H1 (cell line): ENCODE results near the gene SMAP1. TPM values are rescaled to one million over a fixed set of nuclear protein-coding genes. Genes with fewer than 3 reads are reported as not detected.

Experiments
- CTCF ChIA-PET: fragments of 300-600 bp; sonication (Branson Sonifier 250); formaldehyde crosslinking; loops from one replicate; lab custom pipeline; 2021; ENCODE audit not compliant: partially characterized antibody; lab: Charles Lee
- POLR2A ChIA-PET: fragments of 300-600 bp; sonication (Branson Sonifier 250); formaldehyde crosslinking; loops from one replicate; lab custom pipeline; 2021; ENCODE audit warnings: inconsistent platforms; ENCODE audit not compliant: partially characterized antibody; lab: Charles Lee
- DNase-seq, 2 experiments: peaks; one replicate each; pipeline versions ENCODE4 v3.0.0 to v3.0.0-alpha.2; 2010 to 2022; ENCODE audit warnings: low spot score in 2 of 2, low read depth in 1 of 2, mixed read lengths in 1 of 2
- FAIRE-seq: peaks from 2 replicates; lab custom pipeline; 2011; peaks lifted over from hg19 to GRCh38; lab: Jason Lieb, UNC
- H2AFZ ChIP-seq: 2 replicates; pipeline ENCODE4 v1.8.1; 2012; ENCODE audit warnings: low read length, inconsistent platforms
- H2AK5ac ChIP-seq: 2 replicates; pipeline ENCODE4 v1.6.1; 2013; ENCODE audit warnings: low read depth, low read length
- H2BK120ac ChIP-seq: replicated peaks from 2 replicates; pipeline ENCODE3; 2013; ENCODE audit warnings: low read depth, low read length, inconsistent platforms
- H2BK12ac ChIP-seq: 2 replicates; pipeline ENCODE4 v1.6.1; 2013; ENCODE audit warnings: low read depth, low read length
- H2BK15ac ChIP-seq: 2 replicates; pipeline ENCODE4 v1.6.1; 2013; ENCODE audit warnings: low read length
- H2BK20ac ChIP-seq: 2 replicates; pipeline ENCODE4 v1.6.1; 2013; ENCODE audit warnings: low read length
- H2BK5ac ChIP-seq: 2 replicates; pipeline ENCODE4 v1.6.1; 2013; ENCODE audit warnings: low read depth, low read length
- H3K14ac ChIP-seq: 2 replicates; pipeline ENCODE4 v1.6.1; 2013; ENCODE audit warnings: inconsistent platforms; ENCODE audit not compliant: insufficient read length
- H3K18ac ChIP-seq: 2 replicates; pipeline ENCODE4 v1.6.1; 2013; ENCODE audit warnings: low read length; ENCODE audit errors: extremely low read depth
- H3K23ac ChIP-seq: 2 replicates; pipeline ENCODE4 v1.6.1; 2013; ENCODE audit warnings: inconsistent platforms; ENCODE audit not compliant: insufficient read length
- H3K23me2 ChIP-seq: 2 replicates; pipeline ENCODE4 v1.6.1; 2013; ENCODE audit warnings: low read depth, low read length
- H3K27ac ChIP-seq: 2 replicates; pipeline ENCODE4 v1.6.1; 2011; ENCODE audit warnings: low read depth, low read length, inconsistent platforms
- H3K27me3 ChIP-seq, 4 experiments: replicated peaks in 1 of 4; 1 replicate in 1 of 4; 2 replicates in 3 of 4; pipeline versions ENCODE4 v1.6.1 to v1.8.1; 2011 to 2013; ENCODE audit warnings: low read length in 3 of 4, mild to moderate bottlenecking in 3 of 4, inconsistent platforms in 2 of 4, mixed read lengths in 2 of 4, moderate library complexity in 1 of 4; ENCODE audit not compliant: control insufficient read depth in 3 of 4, insufficient read depth in 3 of 4; ENCODE audit errors: extremely low read depth in 1 of 4
- H3K36me3 ChIP-seq, 4 experiments: 2 replicates each; pipeline versions ENCODE4 v1.6.1 to v1.8.1; 2011 to 2013; ENCODE audit warnings: mild to moderate bottlenecking in 4 of 4, low read length in 3 of 4, moderate library complexity in 2 of 4, control low read depth in 1 of 4, inconsistent platforms in 1 of 4; ENCODE audit not compliant: insufficient read depth in 4 of 4, control insufficient read depth in 2 of 4
- H3K4ac ChIP-seq: replicated peaks from 2 replicates; pipeline ENCODE3; 2013; ENCODE audit warnings: low read length, low read depth, mixed read lengths, inconsistent platforms; ENCODE audit not compliant: insufficient read length
- H3K4me1 ChIP-seq, 4 experiments: replicated peaks in 1 of 4; 1 replicate in 1 of 4; 2 replicates in 3 of 4; pipeline versions ENCODE4 v1.6.1 to v1.8.1; 2011 to 2013; ENCODE audit warnings: low read length in 3 of 4, inconsistent platforms in 2 of 4, mixed read lengths in 1 of 4; ENCODE audit not compliant: insufficient read depth in 4 of 4, control insufficient read depth in 3 of 4
- H3K4me2 ChIP-seq, 2 experiments: 2 replicates each; pipeline versions ENCODE4 v1.6.1 to v1.8.1; 2011 to 2013; ENCODE audit warnings: low read depth in 2 of 2, low read length in 2 of 2, control low read depth in 1 of 2, inconsistent platforms in 1 of 2, mild to moderate bottlenecking in 1 of 2; ENCODE audit not compliant: insufficient read depth in 1 of 2
- H3K4me3 ChIP-seq, 4 experiments: fragments of 200-600, 300-600 bp in 1 of 4; sonication (generic), shearing (Covaris generic), sonication (Bioruptor Twin) in 1 of 4; 2 replicates each; pipeline versions ENCODE4 v1.5.1 to v1.8.1; 2011 to 2016; ENCODE audit warnings: low read length in 4 of 4, low read depth in 3 of 4, control low read depth in 2 of 4, inconsistent platforms in 2 of 4, mild to moderate bottlenecking in 2 of 4, mixed read lengths in 1 of 4, moderate library complexity in 1 of 4; ENCODE audit not compliant: insufficient read depth in 2 of 4; ENCODE audit errors: extremely low read depth in 1 of 4
- H3K56ac ChIP-seq: replicated peaks from 2 replicates; pipeline ENCODE3; 2013; ENCODE audit warnings: low read depth, mild to moderate bottlenecking, mixed read lengths, low read length, inconsistent platforms; ENCODE audit not compliant: insufficient read length
- H3K79me1 ChIP-seq: 2 replicates; pipeline ENCODE4 v1.6.1; 2013; ENCODE audit warnings: low read depth, low read length, control low read depth
- H3K79me2 ChIP-seq, 2 experiments: 2 replicates each; pipeline versions ENCODE4 v1.6.1 to v1.8.1; 2012 to 2013; ENCODE audit warnings: low read length in 2 of 2, mild to moderate bottlenecking in 2 of 2, inconsistent platforms in 1 of 2; ENCODE audit not compliant: insufficient read depth in 2 of 2, control insufficient read depth in 1 of 2
- H3K9ac ChIP-seq, 4 experiments: replicated peaks in 1 of 4; 1 replicate in 1 of 4; 2 replicates in 3 of 4; pipeline versions ENCODE4 v1.6.1 to v1.8.1; 2011 to 2013; ENCODE audit warnings: low read depth in 3 of 4, low read length in 3 of 4, control low read depth in 2 of 4, mild to moderate bottlenecking in 2 of 4, moderate library complexity in 2 of 4, inconsistent platforms in 1 of 4; ENCODE audit errors: extremely low read depth in 1 of 4
- H3K9me3 ChIP-seq, 2 experiments: 2 replicates each; pipeline versions ENCODE4 v1.6.1 to v1.8.1; 2012 to 2013; ENCODE audit warnings: mild to moderate bottlenecking in 2 of 2, moderate library complexity in 2 of 2, control low read depth in 1 of 2, inconsistent platforms in 1 of 2, low read depth in 1 of 2, low read length in 1 of 2, mixed read lengths in 1 of 2; ENCODE audit not compliant: insufficient read depth in 2 of 2
- H4K20me1 ChIP-seq, 2 experiments: replicated peaks in 1 of 2; 2 replicates each; pipeline versions ENCODE3 to v1.8.1; 2011 to 2013; ENCODE audit warnings: inconsistent platforms in 2 of 2, low read length in 2 of 2, mild to moderate bottlenecking in 1 of 2; ENCODE audit not compliant: insufficient read depth in 2 of 2, control insufficient read depth in 1 of 2
- H4K5ac ChIP-seq: 2 replicates; pipeline ENCODE4 v1.6.1; 2013; ENCODE audit warnings: low read length, low read depth, mixed read lengths, inconsistent platforms; ENCODE audit not compliant: insufficient read length
- H4K8ac ChIP-seq: 2 replicates; pipeline ENCODE4 v1.8.0; 2013; ENCODE audit warnings: mild to moderate bottlenecking, moderate library complexity, low read length, inconsistent platforms; ENCODE audit not compliant: insufficient read depth; ENCODE audit errors: extremely low read depth
- H4K91ac ChIP-seq: replicated peaks from 2 replicates; pipeline ENCODE3; 2013; ENCODE audit warnings: low read length, mixed read lengths, inconsistent platforms; ENCODE audit not compliant: insufficient read length
- CTCF ChIP-seq, 3 experiments: IDR thresholded peaks; 1 replicate in 2 of 3; 2 replicates in 1 of 3; pipeline versions ENCODE4 v1.5.1 to v1.6.1; 2011; ENCODE audit warnings: low read length in 3 of 3, mild to moderate bottlenecking in 3 of 3, inconsistent platforms in 2 of 3, low read depth in 1 of 3, moderate library complexity in 1 of 3; ENCODE audit not compliant: insufficient read depth in 1 of 3; ENCODE audit errors: control extremely low read depth in 1 of 3
- GTF2F1 ChIP-seq: IDR thresholded peaks from 2 replicates; pipeline ENCODE4 v1.6.1; 2012; ENCODE audit warnings: low read depth, low read length, improper control_type of control experiment, borderline replicate concordance
- NANOG ChIP-seq: IDR thresholded peaks from 2 replicates; pipeline ENCODE4 v1.6.1; 2011; ENCODE audit warnings: low read length, low read depth, mild to moderate bottlenecking, inconsistent platforms; ENCODE audit not compliant: insufficient read depth, poor library complexity, severe bottlenecking
- SIN3A ChIP-seq, 2 experiments: IDR thresholded peaks in 1 of 2; conservative IDR thresholded peaks in 1 of 2; 2 replicates each; pipeline ENCODE4 v1.6.1; 2011 to 2012; ENCODE audit warnings: low read length in 2 of 2, improper control_type of control experiment in 1 of 2, low read depth in 1 of 2, mild to moderate bottlenecking in 1 of 2
- SP2 ChIP-seq: IDR thresholded peaks from 2 replicates; pipeline ENCODE4 v1.6.1; 2012; ENCODE audit warnings: mild to moderate bottlenecking, low read length, inconsistent platforms
- TCF12 ChIP-seq: IDR thresholded peaks from 2 replicates; pipeline ENCODE4 v1.6.1; 2011; ENCODE audit warnings: low read depth, mild to moderate bottlenecking, low read length
- polyA plus RNA-seq, 7 experiments: library from polyadenylated mRNA; depleted of rRNA in 3 of 7; stranded (reverse) in 5 of 7; unstranded in 2 of 7; fragments of >200 nt in 5 of 7; fragments of 200-250 nt in 2 of 7; gene quantifications; 1 replicate in 5 of 7; 2 replicates in 1 of 7; 4 replicates in 1 of 7; pipeline versions ENCODE4 v1.2.1 to v1.2.3, GENCODE V29; 2011 to 2013; ENCODE audit warnings: missing spikeins in 2 of 7, mixed read lengths in 2 of 7
- total RNA-seq: library from RNA; stranded (reverse); fragmentation: NEBNext Ultra II Directional; extraction: Animal tissue kit (Norgen Biotek cat#: 25700); gene quantifications from 2 replicates; pipeline ENCODE4 v1.2.1, GENCODE V29; 2021
- TF ChIP-seq, protein P1 (sequence below): IDR thresholded peaks from 2 replicates; pipeline ENCODE4 v1.6.1; 2012; ENCODE audit warnings: inconsistent platforms

Gene SMAP1
- total and polyA plus RNA-seq, 2 of the 8 experiments (the other 6 are each of a cell fraction or from before 2014, with no cell fraction given): 18.8 to 32.4 TPM

GRCh38 chr6:70852667-70853246 is 185.1 kb downstream of the SMAP1 start:
- no peak overlapping the region for H3K27ac ChIP-seq
- no peak overlapping the region for H2AK5ac ChIP-seq
- H3K56ac ChIP-seq: no peak overlapping the region
- peaks cover 7 to 12% of the 10 kb centered on the region in 2 experiments; a peak in 3 of 4 replicates for H3K9me3 ChIP-seq
- no peaks in the 10 kb centered on the region for H3K27me3 ChIP-seq
- FAIRE-seq (no peak), DNase-seq (no peak)
- ChIA-PET CTCF (interaction anchor here (0.6 kb wide), 1 partner anchor 231 kb away, joined by 3 read pairs; no protein-coding TSS in a partner anchor), POLR2A (no interaction called here)
- no peaks in the 10 kb centered on the region for H3K23me2 ChIP-seq
- H4K8ac ChIP-seq: no peak overlapping the region
- no peak overlapping the region for H3K4me2 ChIP-seq
- no peaks in the 10 kb centered on the region for H3K79me2 ChIP-seq
- H3K14ac ChIP-seq: no peak overlapping the region
- no peaks in the 10 kb centered on the region for H3K4me1 ChIP-seq
- H2BK12ac ChIP-seq: no peak overlapping the region
- H3K23ac ChIP-seq: no peak overlapping the region
- H3K4me3 ChIP-seq: no peak overlapping the region
- no peak overlapping the region for H3K4ac ChIP-seq
- H2BK120ac ChIP-seq: no peak overlapping the region
- no peaks in the 10 kb centered on the region for H4K20me1 ChIP-seq
- H3K18ac ChIP-seq: no peak overlapping the region
- H4K5ac ChIP-seq: no peak overlapping the region
- no peak overlapping the region for H2BK20ac ChIP-seq
- H3K9ac ChIP-seq: no peak overlapping the region
- H3K79me1 ChIP-seq: no peaks in the 10 kb centered on the region
- H2AFZ ChIP-seq: no peak overlapping the region
- H4K91ac ChIP-seq: no peak overlapping the region
- H2BK5ac ChIP-seq: no peak overlapping the region
- no peak overlapping the region for H2BK15ac ChIP-seq
- H3K36me3 ChIP-seq: peaks cover 0 to 3% (median 0%) of the 10 kb centered on the region in 4 experiments; a peak in 1 of 8 replicates
- TF ChIP-seq TCF12 (no peak), SIN3A (conservative IDR thresholded peaks at IDR 0.05 in 1 of 2, IDR thresholded peaks at IDR 0.05 in 1 of 2; ENCODE audit: low read depth in 1 of 2, low read length in 2 of 2) (no peak), GTF2F1 (no peak), CTCF (IDR thresholded peaks at IDR 0.05; ENCODE audit: control extremely low read depth in 1 of 3, insufficient read depth in 1 of 3, low read depth in 1 of 3, low read length in 3 of 3) (no peak), SP2 (no peak), NANOG (no peak)
- TF ChIP-seq, protein P1, sequence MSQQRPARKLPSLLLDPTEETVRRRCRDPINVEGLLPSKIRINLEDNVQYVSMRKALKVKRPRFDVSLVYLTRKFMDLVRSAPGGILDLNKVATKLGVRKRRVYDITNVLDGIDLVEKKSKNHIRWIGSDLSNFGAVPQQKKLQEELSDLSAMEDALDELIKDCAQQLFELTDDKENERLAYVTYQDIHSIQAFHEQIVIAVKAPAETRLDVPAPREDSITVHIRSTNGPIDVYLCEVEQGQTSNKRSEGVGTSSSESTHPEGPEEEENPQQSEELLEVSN: no peak
